22Rv1 (cell line): ENCODE measurements around the gene TXNL4A.

ENCODE experiments used
- ZFX ChIP-seq: fragments of 450-650 bp; IDR thresholded peaks from 2 replicates; pipeline ENCODE4 v1.6.1; 2017; ENCODE audit warnings: antibody characterized with exemption, borderline replicate concordance
- TF ChIP-seq, protein P1 (sequence below): fragments of 450-650 bp; IDR thresholded peaks from 2 replicates; pipeline ENCODE4 v1.5.1; 2017; ENCODE audit warnings: mild to moderate bottlenecking

DNA sequence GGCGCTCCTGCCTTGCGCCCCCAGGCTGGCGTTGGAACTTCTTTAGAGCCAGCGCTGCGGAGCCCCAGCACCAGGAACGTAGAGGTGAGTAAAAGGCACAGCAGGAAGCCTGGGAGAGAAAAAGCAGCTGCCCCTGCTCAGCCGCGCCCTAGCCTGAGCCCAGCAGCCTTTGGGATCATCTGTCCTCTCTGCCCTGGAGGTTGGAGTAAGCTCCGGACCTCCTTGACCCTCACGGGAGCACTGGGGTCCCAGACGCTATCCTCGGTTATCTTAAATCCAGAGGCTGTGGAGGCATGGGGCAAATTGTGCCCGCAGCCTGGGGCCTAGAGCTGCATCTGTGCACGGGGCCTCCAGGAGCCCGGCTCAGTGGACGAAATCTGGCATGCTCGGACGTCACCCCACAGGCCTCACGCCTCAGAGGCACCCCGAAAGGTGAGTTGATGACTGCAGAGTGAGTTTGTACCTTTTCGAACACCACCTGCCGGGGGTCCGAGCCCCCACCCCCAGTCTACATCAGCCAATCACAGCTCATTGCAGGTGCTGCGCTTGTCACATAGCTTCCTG is 35.3 kb downstream of the TXNL4A start:
- TF ChIP-seq, protein P1, sequence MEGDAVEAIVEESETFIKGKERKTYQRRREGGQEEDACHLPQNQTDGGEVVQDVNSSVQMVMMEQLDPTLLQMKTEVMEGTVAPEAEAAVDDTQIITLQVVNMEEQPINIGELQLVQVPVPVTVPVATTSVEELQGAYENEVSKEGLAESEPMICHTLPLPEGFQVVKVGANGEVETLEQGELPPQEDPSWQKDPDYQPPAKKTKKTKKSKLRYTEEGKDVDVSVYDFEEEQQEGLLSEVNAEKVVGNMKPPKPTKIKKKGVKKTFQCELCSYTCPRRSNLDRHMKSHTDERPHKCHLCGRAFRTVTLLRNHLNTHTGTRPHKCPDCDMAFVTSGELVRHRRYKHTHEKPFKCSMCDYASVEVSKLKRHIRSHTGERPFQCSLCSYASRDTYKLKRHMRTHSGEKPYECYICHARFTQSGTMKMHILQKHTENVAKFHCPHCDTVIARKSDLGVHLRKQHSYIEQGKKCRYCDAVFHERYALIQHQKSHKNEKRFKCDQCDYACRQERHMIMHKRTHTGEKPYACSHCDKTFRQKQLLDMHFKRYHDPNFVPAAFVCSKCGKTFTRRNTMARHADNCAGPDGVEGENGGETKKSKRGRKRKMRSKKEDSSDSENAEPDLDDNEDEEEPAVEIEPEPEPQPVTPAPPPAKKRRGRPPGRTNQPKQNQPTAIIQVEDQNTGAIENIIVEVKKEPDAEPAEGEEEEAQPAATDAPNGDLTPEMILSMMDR = no peak
- TF ChIP-seq ZFX = no peak
